NCI-H2029 treated with DMSO at 0.1 percent for 48 hours (cell line): Measurements from ENCODE around the gene P2RX2.

Source experiments
- DNase-seq: peaks from one replicate; lab custom pipeline; 2025; lab: John Stamatoyannopoulos, UW

Gene P2RX2

GRCh38 chr12:132620113-132620898 lies 1.7 kb downstream of the P2RX2 start:
- no peak for DNase-seq

GRCh38 chr12:132620899-132621656 lies 2.5 kb downstream of the P2RX2 start:
- no peak for DNase-seq

- DNase-seq: no peak
Measured at GRCh38 chr12:132621657-132622435, 3.3 kb downstream of the P2RX2 start.

GRCh38 chr12:132622437-132623071 lies 4.0 kb downstream of the P2RX2 start:
- no peak for DNase-seq

GRCh38 chr12:132623072-132623869 lies 4.7 kb downstream of the P2RX2 start:
- no peak for DNase-seq

GRCh38 chr12:132624186-132624855 lies 5.7 kb downstream of the P2RX2 start:
- no peak for DNase-seq

- no peak for DNase-seq
Measured at GRCh38 chr12:132624910-132625630, 6.5 kb downstream of the P2RX2 start.

- DNase-seq: no peak
Measured at GRCh38 chr12:132625731-132626430, 7.3 kb downstream of the P2RX2 start.

GRCh38 chr12:132629330-132629729 lies 10.8 kb downstream of the P2RX2 start:
- DNase-seq: no peak

- DNase-seq: no peak
Measured at GRCh38 chr12:132630672-132631071, 12.1 kb downstream of the P2RX2 start.

- no peak for DNase-seq
Measured at GRCh38 chr12:132631666-132632065, 13.1 kb downstream of the P2RX2 start.

- DNase-seq: no peak
Measured at GRCh38 chr12:132632521-132633228, 14.1 kb downstream of the P2RX2 start.

GRCh38 chr12:132633398-132633797 lies 14.8 kb downstream of the P2RX2 start:
- DNase-seq: no peak

GRCh38 chr12:132633901-132634300 lies 15.3 kb downstream of the P2RX2 start:
- no peak for DNase-seq

- DNase-seq: no peak
Measured at GRCh38 chr12:132634411-132634990, 15.9 kb downstream of the P2RX2 start.

- DNase-seq: no peak
Measured at GRCh38 chr12:132635076-132635955, 16.7 kb downstream of the P2RX2 start.

- DNase-seq: no peak
Measured at GRCh38 chr12:132637811-132638210, 19.2 kb downstream of the P2RX2 start.
